ENCODE measurements around the gene LHFPL2.

LHFPL2 gene

DNA sequence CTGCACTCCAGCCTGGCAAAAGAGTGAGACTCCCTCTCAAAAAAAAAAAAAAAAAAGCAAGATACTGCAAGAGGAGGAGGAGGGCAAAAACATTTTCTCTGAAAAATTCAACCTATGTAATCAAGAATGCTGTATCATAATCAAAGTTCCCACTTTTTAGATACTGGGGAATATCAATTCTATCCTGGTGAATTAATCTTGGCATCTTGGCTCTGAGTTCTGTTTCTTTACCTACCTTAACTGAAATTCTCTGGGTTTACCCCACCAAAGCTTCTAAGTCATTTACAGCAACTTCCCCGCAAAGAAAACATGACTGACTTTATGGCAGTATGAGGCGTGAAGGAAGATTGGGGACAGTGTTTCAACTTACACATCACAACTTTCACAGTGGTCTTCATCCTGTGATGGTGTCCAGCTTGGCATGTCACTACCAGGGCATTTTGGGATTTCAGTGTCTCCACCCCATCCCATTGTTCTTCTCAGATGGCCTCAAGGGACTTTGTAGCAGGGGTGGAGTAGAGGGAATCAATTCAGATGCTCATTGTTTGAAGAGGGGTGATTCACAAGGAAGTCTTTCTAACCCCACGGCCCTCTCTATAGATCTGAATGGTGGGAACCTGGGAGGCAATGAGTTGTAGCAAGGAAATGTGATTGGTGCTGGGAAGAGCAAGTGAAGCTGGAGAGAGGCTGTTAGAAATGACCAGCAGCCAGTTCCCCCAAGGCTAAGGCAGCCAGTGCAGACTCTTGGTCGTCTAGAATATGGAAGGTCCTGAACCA is 157.7 kb downstream of the LHFPL2 start:
- H3K4me3 ChIP-seq (replicated peaks; ENCODE audit: insufficient read depth, low read length): no peak overlapping the region
- DNase-seq (ENCODE audit: low read depth in 1 of 2, low spot score in 1 of 2): no peak
- H3K27ac ChIP-seq (replicated peaks): no peak overlapping the region
- no peaks in the 10 kb centered on the region for H3K27me3 ChIP-seq (ENCODE audit: insufficient read depth, poor library complexity, severe bottlenecking)
- TF ChIP-seq, protein P1, sequence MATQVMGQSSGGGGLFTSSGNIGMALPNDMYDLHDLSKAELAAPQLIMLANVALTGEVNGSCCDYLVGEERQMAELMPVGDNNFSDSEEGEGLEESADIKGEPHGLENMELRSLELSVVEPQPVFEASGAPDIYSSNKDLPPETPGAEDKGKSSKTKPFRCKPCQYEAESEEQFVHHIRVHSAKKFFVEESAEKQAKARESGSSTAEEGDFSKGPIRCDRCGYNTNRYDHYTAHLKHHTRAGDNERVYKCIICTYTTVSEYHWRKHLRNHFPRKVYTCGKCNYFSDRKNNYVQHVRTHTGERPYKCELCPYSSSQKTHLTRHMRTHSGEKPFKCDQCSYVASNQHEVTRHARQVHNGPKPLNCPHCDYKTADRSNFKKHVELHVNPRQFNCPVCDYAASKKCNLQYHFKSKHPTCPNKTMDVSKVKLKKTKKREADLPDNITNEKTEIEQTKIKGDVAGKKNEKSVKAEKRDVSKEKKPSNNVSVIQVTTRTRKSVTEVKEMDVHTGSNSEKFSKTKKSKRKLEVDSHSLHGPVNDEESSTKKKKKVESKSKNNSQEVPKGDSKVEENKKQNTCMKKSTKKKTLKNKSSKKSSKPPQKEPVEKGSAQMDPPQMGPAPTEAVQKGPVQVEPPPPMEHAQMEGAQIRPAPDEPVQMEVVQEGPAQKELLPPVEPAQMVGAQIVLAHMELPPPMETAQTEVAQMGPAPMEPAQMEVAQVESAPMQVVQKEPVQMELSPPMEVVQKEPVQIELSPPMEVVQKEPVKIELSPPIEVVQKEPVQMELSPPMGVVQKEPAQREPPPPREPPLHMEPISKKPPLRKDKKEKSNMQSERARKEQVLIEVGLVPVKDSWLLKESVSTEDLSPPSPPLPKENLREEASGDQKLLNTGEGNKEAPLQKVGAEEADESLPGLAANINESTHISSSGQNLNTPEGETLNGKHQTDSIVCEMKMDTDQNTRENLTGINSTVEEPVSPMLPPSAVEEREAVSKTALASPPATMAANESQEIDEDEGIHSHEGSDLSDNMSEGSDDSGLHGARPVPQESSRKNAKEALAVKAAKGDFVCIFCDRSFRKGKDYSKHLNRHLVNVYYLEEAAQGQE (IDR thresholded peaks at IDR 0.05; ENCODE audit: insufficient replicate concordance, low read depth): no peak
- TF ChIP-seq POLR2AphosphoS5 (IDR thresholded peaks at IDR 0.05; ENCODE audit: low read depth): no peak
- TF ChIP-seq SPI1 (IDR thresholded peaks at IDR 0.05; ENCODE audit: borderline replicate concordance, low read depth): no peak
- no peak for TF ChIP-seq GABPA (IDR thresholded peaks at IDR 0.05; ENCODE audit: low read depth)
- TF ChIP-seq, protein P2, sequence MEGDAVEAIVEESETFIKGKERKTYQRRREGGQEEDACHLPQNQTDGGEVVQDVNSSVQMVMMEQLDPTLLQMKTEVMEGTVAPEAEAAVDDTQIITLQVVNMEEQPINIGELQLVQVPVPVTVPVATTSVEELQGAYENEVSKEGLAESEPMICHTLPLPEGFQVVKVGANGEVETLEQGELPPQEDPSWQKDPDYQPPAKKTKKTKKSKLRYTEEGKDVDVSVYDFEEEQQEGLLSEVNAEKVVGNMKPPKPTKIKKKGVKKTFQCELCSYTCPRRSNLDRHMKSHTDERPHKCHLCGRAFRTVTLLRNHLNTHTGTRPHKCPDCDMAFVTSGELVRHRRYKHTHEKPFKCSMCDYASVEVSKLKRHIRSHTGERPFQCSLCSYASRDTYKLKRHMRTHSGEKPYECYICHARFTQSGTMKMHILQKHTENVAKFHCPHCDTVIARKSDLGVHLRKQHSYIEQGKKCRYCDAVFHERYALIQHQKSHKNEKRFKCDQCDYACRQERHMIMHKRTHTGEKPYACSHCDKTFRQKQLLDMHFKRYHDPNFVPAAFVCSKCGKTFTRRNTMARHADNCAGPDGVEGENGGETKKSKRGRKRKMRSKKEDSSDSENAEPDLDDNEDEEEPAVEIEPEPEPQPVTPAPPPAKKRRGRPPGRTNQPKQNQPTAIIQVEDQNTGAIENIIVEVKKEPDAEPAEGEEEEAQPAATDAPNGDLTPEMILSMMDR (IDR thresholded peaks at IDR 0.05; ENCODE audit: insufficient read depth, low read length): no peak

DNA sequence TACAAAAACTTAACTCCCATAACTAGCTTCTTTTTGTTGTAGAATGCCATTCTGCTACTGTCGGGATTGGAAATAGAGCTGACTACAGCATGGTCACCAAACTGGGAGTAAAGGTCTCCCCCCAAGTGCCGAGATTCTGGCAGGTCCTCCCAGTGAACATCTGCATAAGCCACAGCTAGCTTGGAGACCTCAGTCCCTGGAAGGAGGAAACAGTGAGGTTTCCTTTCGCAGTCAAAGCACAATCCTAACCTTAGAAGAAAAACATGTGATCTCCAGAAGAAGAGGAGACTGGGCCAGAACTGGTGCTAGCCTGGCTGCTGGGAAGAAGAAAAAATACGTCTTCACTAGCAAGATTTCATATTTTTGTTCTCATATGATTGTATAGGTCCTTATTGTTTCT is 160.7 kb downstream of the LHFPL2 start:
- Histone ChIP-seq H3K27ac (replicated peaks) (no peak overlapping the region), H3K27me3 (ENCODE audit: insufficient read depth, poor library complexity, severe bottlenecking) (no peaks in the 10 kb centered on the region), H3K4me3 (replicated peaks; ENCODE audit: insufficient read depth, low read length) (no peak overlapping the region)
- TF ChIP-seq, protein P2 (IDR thresholded peaks at IDR 0.05; ENCODE audit: insufficient read depth, low read length): no peak
- TF ChIP-seq, protein P1 (IDR thresholded peaks at IDR 0.05; ENCODE audit: insufficient replicate concordance, low read depth): no peak
- DNase-seq (ENCODE audit: low read depth in 1 of 2, low spot score in 1 of 2): no peak

DNA sequence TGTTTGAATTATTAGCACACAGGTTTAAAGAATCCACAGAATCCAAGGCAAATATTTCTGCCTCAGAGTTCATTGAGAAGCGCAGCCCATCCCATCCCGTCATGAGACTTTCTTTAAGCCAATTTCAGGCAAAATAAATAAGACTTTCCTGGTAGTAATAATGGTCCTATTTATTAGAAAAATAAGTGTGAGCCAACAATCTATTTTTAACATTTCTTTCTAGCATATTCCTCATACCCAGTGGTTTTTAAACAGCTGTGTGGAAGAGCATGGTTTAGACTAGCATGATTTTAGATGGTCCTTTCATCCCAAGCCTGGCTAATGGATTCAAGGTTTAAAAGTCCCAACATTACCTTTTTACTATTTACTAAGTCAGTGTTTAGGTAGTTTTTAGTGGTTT is 162.4 kb downstream of the LHFPL2 start:
- DNase-seq (ENCODE audit: low read depth in 1 of 2, low spot score in 1 of 2): no peak
- Histone ChIP-seq H3K27ac (replicated peaks) (no peak overlapping the region), H3K4me3 (replicated peaks; ENCODE audit: insufficient read depth, low read length) (no peak overlapping the region), H3K27me3 (ENCODE audit: insufficient read depth, poor library complexity, severe bottlenecking) (no peaks in the 10 kb centered on the region)
- no peak for TF ChIP-seq SPI1 (IDR thresholded peaks at IDR 0.05; ENCODE audit: borderline replicate concordance, low read depth)
- TF ChIP-seq, protein P1 (IDR thresholded peaks at IDR 0.05; ENCODE audit: insufficient replicate concordance, low read depth): no peak
- TF ChIP-seq POLR2AphosphoS5 (IDR thresholded peaks at IDR 0.05; ENCODE audit: low read depth): no peak
- TF ChIP-seq GABPA (IDR thresholded peaks at IDR 0.05; ENCODE audit: low read depth): no peak
- TF ChIP-seq, protein P2 (IDR thresholded peaks at IDR 0.05; ENCODE audit: insufficient read depth, low read length): no peak
